ENCODE measurements around the gene DNAH17.

The DNAH17 gene

DNA sequence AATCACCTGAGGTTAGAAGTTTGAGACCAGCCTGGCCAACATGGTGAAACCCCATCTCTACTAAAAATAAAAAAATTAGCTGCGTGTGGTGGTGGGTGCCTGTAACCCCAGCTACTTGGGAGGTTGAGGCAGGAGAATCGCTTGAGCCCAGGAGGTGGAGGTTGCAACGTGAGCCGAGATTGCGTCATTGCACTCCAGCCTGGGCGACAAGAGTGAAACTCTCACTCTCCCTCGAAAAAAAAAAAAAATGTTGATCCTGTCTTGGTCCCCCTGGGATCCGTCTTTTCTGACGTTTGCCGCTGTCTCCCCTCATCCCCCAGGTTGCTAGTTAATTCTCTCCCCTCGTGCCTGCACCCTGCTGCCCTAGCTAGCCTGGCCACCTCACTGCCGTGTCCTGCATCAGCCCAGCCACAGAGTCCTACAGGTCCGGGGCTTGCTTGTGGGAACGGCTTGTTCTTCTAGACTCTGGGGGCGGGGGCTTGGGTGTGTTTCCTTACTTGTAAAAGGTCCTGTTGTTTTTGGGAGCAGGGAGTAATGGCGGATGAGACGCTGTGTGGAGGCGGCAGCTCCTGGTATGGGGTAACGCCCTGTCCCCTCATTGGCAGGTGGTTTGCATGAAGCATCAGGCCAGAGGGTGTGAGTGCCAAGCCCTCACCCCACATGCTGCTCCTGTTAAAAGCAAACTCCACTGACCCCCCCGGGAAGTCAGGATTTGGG lies 154.2 kb downstream of the DNAH17 start:
- no peak for DNase-seq

DNA sequence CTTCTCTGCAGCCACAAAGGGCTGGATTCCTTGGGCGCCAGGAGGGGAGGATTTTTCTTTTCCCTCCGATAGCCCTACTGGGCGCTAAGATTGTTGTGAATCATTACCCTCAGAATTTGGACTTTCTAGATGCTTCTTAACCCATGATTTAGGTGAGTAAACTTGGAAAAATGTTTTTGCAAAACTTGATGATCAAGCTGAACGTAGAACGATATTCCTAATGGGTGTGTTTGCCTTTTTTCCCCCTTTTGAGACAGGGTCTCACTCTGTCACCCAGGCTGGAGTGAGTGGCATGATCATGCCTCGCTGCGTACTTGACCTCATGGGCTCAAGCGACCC lies 155.0 kb downstream of the DNAH17 start:
- DNase-seq = no peak

DNA sequence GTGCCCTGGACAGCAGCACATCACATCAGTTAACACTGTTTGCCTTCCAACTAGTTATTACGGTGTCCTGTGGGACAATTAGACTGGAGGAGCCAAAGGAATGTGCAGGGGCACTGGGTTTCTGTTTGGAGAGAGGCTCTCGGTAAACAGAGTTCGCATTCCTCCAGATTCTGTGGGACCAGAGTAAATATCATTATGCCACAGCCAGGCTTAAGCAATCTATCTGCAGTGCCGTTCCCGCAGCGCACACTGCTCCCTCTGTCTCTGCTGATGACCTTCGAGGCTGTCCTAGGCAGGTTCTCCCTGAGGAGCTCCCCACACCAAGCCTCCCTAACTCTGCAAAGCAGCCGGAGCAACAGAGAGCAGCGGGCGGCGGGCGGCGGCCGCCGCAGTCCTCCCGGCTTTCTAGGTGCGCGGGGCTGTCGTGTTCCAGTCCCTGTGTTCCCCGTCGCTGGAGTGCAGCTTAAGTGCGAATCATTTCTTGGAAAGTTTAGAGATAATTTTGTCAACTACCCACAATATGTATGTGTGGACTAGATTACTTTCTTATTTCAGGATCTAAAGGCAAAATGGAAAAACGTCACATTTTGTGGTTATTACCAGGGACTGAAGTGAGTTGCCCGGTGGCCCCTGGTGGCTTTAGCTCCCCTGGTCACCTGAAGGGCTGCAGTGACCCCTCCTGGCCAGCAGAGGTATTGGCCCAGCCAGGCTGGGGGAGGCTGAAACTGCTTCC lies 155.5 kb downstream of the DNAH17 start:
- peak; percentile 67 to 70 for DNase-seq

DNA sequence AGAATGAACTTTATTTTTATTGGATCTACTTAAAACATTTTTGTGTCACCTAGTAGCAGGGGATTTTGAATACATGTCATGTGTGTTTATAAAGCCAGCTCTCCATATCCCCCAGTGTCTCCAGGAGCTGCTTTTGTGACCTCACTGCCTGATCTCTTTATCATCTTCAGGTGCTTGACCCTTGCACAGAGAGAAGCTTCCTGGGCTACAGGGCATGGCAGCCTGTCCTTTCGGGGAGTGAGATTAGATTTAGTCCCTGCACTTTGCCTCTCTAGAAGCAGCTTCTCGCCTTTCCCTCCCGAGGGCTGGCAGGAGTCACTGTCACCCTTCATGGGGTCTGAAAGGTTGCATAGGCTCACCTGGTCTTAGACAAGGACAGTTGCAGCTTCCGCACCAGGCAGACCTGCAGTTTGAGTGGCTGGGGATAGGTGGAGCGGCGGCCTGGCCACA lies 156.1 kb downstream of the DNAH17 start:
- no peak for DNase-seq

DNA sequence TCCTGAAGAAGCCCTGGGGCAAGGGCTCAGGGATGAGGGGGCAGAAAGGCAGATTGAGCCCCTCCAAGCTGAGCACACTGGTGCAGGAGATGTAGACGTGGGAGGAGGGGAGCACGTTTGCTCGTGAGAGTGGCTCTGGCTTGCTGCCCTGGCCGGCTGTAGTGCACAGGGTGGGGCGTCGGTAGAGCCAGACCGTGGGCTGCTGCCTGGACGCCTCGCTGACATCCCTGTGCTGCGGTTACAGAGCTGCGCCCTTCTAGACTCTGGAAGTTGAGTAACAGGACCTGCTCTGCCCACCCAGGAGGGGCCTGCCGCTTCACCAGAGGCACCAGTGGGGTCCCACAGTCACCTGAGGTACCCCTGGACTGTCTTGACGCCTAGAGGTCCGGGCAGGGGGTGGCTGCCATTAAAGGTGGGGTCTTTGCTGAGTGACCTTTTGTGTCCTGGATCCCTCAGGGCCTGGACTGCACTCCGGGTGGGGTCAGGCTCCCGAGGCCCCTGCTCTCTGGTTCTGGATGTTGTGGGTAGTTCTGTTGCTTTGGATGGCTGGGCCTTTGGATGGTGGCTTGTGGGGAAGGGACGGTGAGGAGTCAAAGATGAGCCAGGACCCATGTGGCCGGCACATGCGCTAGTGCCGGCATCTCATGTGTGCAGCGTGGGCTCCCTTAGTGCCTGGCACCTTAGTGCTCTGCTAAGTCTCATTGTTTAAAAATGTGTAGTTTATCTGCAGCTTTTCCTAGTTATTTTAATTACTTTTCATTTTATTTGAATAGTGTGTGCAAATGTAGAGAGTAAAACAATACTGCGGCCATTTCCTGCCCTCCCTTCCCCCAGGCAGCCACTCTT lies 157.0 kb downstream of the DNAH17 start:
- DNase-seq = no peak

DNA sequence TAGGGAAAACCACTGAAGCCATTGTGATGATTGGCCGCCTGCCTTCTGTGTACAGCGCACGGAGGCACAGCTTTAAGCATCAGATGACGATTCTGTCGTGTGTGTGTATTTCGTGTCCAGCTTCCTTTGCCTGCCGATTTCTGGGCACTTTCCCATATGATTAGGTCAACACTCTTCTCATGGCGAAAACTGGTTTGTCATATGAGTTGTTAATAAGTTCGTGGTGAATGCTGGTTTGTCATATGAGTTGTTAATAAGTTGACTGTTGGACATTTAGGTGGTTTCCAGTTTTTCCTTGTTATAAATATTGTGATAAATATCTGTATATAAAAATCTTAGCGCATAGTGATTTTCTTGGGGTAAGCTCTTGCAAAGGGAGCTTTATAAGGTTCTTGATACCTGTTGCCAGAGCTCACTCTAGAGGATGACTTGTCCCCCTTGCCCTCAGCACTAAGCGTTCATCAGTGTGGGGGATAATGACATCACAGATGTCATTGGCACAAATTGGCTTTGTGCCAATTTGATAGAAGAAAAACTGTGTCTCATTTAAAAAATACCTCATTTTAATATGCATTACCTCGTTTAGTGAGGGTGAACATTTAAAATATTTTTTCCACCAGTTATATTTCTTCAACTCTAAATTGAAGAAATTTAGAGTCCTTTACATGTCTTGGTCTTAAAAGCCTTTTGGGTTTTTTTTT lies 158.7 kb downstream of the DNAH17 start:
- DNase-seq = no peak

DNA sequence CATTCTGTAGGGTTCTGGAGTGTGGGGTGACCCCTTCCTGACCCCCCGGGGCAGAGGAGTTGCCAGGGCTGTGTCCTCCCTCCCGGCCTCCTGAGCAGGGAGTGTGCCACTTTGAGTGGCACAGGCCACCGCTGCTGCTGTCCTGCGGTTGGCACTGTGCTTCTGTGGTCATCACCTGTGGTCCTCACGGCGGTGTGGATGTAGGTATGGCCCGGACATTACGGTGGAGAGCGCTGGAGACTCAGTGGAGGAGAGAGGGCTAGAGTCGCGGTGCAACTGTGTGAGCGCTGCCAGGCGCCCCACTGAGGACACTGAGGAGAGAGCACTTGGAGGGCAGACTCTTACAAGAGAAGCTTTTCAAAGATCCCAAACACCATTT lies 159.7 kb downstream of the DNAH17 start:
- no peak for DNase-seq

DNA sequence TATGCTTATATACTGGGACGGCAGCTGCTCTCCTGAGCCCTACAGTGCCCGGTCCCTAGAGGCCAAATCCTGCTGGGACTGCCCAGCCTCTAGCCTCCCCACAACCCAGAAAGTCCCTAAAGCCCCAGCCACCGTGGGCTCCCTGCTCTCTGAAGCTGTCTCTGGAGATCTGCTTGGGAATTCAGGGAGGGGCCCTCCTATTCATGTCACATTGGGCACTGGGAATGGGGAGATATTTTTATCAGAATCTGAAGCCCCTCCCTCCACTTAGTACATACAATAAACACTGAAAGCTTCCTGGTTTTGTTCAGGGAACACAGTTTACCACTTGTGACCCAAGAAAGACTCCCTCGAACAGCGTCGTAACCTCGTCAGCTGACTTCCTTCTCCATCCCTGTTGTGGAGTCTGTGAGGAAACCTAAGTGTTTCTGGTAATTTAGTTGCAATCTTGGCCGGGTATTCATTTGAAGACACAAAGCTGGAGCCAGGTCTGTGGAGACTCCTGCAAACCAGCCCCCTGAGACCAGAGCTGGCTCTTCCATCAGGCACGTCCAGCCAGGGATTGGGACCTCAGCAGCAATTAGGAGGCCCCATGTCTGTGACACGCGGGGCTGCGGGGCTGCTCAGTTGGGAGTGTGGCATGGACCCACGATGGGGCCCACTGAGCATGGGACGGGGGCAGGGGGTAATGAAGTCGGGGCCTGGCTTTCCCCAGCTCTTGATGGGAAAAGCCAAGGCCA lies 160.2 kb downstream of the DNAH17 start:
- DNase-seq = no peak

DNA sequence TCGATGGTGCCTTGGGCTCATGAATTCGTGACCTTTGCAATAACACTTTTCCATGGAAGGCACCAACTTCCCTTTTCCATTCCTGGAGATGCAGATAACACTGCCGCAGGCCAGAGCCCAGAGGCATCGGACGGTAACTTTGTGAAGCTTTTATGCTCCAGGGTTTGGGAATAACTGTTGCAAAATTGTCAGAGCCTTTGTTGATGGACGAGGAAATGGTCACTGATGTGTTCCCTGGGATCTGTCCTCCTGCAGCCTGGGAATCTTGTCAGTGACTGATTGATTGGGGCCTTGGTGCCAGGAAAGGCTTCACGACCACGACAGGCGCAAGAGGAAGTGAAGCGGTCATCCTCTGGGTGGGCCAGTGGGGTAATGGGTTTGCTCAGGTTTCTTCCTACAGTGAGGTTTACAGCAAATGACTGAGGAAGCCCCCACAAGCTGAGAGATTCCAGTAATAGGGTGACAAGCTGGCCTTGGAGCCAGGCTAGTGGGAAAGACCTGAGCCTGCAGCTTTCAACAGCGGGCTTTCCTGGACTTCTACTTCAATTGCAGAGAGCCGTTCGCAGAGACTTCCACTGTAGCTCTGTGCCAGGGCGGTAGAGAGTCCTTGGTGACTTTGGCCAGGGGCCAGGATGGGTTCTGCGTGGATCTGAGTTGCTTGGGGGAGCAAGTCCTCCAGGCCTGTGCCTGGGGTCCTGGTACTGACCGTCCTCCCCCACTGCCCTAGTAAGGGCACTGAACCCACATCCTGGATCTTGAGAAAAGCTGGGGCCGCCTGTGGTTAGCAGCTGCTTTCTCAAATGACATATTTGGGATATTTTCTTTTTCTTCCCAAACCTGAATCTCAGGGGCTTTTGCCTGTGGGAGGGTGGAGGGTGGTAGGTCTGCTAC lies 161.1 kb downstream of the DNAH17 start:
- no peak for DNase-seq

DNA sequence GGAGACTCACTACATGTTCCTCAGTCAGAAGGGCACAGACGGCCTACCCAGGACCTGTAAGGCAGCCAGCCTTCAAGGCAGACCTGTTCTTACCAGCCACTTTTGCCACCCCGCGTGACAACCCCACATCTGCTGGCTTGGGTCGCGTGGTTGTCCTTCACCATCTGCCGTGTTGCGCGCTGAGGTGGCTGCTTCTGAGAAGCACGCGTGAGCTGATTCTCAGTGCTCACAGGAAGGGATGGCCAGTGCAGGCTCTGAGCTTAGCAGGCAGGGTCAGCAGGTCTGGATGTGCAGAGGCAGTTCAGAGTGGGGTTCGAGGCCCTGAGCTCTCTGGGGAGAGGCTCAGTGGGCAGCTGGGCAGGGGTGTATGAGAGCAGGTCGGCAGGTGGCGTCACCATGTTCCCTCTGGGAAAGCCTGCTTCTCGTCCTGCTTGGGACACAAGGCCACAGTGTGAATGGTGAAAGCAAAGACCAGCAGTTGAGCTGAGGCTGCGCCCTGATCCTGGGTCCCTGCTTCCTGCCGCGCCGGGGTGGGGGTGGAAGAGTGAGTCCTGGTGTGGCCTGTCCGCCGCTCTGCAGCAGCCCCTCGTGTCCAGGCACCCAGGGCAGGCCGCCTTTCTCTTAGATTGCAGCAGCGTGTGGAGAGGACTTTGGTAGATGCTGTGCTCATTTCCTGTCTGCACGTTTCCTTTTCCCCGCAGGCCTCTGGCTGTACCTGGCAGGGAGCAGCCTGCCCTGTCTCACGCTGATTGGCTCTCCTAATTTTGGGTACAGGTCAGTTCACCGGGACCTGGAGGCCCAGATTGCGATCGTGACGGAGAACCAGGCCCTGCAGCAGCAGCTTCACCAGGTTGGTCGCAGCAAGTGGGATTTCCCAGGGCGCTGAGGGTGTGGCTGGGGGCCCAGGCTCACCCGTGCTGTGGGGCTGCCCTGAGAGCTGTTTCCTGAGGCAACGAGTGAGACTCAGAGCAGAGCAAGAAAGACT lies 162.7 kb downstream of the DNAH17 start:
- peak; percentile 48 to 49 for DNase-seq

DNA sequence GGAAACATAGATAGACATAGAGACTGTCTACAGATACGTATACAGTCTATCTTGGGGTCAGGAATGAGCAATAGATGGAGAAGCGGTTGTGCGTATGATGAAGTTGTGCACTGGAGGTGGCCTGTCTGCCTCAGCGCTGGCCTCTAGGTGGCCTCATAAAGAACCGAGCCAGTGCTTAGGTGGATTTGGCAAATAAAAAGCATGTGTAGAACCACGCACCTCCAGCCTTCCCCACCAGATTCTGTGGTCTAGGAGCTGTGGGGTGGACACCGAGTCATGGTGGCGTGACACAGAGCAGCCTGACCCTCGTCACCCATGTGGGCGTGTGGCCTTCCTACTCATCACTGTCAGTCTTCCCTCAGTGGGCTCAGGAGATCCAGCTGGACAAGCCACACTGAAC lies 164.8 kb downstream of the DNAH17 start:
- DNase-seq = peak in 1 of 2 experiments; percentile 10

DNA sequence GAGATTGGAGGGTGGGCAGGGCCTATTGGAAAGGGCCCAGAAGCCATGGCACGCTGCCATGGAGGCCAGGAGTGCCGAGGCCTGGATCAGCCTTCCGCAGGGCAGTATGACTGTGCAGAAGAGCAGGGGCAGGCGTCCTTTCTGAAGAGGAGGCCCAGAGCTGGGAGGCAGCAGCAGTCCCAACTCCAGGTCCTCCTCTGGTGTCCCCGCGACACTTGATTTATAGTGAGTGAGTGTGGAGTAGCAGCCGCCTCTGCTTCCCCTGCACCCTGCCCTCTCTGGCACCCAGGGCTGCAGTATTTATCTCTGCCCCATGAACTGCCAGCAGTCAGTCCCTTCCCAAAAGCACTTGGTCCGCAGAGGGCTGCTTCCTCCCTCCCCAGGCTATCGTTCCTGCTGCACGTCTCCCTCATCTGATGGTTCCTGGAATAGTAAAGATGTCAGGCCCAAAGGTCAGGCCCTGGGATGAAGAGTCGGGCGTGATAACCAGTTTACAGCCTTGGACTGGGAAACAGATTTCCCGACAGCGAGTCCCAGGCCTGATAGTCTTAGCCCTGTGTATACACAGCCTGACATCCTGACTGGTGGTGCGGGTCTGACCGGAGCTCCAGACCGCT lies 165.8 kb downstream of the DNAH17 start:
- no peak for DNase-seq

DNA sequence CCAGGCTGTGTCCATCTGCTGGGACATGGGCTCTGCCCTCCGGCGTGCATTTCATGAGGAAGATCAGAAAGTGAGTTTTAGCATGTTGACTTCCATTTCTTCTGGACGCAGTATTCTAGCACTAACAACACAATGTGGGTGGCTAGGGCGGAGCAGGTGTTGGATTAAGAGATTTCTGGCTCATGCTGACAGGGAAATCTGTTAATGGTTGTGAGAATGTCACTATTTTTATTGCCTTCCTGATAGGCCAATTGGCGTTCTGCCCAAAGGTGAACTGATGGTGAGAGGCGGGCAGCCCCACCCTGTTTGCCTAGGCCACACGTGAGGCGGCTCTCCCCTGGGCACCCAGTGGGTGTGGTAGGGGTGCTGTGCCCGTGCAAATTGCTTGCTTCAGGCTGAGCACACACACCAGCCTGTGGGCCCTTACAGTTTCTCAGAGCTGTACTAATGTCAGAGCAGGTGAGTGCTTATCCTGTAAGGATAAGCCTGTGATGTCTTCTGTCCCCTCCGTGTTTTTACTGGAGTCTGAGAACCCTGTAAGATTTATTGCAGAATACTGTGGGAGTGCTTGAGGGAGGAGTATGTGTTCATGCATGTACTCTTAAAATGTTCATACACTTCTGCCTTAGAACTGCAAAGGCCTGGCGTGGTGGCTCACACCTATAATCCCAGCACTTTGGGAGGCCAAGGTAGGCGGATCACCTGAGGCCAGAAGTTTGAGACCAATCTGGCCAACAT lies 167.8 kb downstream of the DNAH17 start:
- DNase-seq = no peak

DNA sequence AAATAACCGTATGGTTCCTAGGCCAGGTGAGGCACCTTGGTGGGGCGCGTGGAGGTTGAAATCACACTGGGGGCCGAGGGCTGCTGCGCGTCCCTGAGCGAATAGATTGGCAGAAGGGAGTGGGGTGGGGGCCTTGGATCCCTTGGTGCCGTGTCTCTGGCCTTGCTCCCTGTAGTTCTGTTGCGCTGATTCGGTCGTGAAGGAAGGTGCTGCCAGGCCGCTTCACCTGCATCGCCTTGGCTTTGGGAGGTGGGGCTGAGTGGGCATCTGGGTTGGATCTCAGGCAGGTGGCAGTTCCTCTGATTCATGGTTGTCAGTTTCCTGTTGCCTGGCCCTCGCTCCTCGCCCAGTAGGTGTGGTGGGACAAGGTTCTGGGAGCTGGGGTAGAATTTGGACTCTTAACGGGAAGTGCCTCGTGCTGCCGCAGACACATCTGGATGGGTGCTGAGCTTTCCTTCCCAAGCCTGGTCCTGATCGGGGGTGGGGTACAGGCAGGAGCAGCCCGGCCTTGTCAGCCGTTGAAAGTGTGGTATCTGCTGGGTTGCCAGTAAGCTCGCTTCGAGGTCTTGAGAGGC lies 168.6 kb downstream of the DNAH17 start:
- no peak for DNase-seq

DNA sequence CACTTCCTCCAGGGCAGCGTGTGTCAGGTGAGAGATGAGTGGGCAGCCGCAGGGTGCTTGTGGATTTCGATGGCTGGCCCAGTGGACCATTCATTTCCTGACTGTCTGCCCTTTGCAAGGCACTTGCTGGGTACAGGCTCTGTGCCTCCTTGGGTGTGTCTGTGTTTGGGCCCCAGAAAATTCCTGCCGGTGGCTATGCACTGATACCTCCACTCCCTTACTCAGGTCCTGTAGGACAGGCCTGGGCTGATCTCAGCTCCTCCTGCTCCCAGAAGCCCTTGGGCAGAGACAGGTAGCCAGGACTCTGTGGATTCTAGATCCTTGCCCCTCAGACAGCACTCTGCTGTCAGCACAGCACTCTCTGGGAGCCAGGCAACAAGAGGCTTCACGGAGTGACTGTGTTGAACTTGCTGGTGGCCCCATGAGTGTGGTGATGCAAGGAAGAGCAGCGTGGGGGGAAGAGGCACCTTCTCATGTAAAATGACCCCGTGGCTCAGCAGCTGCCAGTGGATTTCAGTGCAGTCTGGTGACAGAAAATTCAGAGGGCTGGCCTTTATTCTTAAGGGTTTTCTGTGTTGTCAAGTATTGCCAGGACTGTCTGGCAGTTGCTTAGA lies 169.7 kb downstream of the DNAH17 start:
- DNase-seq = no peak

DNA sequence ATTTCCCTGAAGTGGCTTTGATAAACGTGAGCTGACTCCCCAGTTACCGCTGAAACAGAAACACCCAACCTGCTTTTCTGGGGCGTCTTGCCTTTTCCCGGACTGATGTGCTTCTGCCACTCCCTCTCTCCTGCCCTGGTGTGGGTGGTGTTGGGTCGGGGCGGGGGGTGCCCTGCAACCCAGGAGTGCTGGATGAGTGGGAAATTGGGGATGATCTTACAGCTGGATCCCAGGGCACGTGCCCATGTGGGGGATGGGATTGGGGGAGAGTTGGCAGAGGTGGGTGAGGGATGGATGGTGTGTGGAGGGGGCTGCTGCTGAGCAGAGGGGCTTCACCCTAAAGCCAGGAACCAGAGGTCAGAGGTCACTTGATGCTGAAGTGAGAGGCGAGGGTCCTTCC lies 170.3 kb downstream of the DNAH17 start:
- DNase-seq = no peak

DNA sequence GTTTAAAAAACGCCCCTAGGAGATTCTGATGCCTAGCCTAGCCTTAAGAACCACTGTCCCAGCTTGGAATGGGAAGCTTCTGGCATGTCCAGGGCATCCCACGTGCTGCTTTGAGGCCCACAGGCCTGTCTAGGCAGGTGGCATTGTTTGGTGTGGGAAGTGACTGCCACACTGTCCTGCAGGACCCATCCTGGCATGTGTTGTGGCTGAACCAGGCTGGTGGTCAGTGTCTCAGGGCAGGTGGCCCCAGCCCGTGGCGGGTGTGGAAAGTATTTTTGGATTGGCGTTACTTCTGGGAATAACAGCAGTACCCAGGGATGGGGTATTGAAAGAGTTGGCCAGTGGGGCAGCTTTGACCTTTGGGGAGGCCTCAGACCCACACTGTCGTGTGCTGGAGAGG lies 170.8 kb downstream of the DNAH17 start:
- DNase-seq = no peak

DNA sequence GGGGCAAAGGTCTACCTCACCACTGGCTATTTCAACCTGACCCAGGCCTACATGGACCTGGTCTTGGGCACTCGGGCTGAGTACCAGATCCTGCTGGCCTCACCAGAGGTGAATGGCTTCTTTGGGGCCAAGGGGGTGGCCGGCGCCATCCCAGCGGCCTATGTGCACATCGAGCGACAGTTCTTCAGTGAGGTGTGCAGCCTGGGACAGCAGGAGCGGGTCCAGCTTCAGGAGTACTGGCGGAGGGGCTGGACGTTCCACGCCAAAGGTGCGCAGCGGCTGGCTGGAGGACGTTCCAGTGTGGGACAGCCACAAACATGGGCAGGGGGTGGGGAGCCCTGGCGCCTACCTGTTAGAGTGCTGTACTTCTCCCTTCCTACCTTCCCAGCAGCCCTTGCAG lies 173.4 kb downstream of the DNAH17 start:
- no peak for DNase-seq

Measured in stimulated activated CD4-positive, alpha-beta T cell treated with anti-CD3 and anti-CD28 coated beads, Interleukin-4, amount 100 ng/mL, for 4 hours (primary cell).